ENCODE results near the gene HOXB7.

The HOXB7 gene

GRCh38 chr17:48611681-48612455, 1.1 kb upstream of the HOXB7 start:
- peaks cover 3% of the 10 kb centered on the region for H3K4me1 ChIP-seq (ENCODE audit: insufficient read depth, low read length)
- no peaks in the 10 kb centered on the region for H3K9me3 ChIP-seq (ENCODE audit: low read length)
- no peak overlapping the region for H3K9ac ChIP-seq (ENCODE audit: low read length)
- no peaks in the 10 kb centered on the region for H3K36me3 ChIP-seq (ENCODE audit: insufficient read depth, low read length)
- no peak overlapping the region for H3K4me3 ChIP-seq (ENCODE audit: low read depth in 1 of 2, low read length in 2 of 2)
- peaks cover 38 to 75% of the 10 kb centered on the region in 2 donors for H3K27me3 ChIP-seq (ENCODE audit: control insufficient read depth in 1 of 2, insufficient read depth in 2 of 2, low read length in 2 of 2)
- H3K27ac ChIP-seq (ENCODE audit: low read depth, low read length), result no peak overlapping the region

DNA sequence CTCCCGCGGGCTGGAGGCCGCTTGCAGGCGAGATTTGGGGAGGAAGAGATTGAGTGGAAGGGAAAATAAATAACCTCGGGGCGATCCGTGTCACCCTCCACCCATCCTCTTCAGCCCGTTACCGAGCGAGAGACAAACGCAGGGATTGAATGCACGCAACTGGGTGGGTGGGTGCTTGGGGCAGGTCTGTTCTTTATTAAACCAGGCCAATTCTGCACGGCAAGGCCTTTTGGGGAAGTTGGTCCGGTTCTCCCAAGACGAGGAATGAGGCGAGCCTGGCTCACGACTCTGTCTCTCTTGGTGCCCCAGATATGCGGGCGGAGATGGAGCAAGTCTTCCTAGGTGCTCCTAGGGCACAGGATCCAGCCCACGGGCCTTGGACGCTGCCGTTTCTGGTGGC, 396 bp upstream of the HOXB7 start:
- Histone ChIP-seq H3K4me1 (ENCODE audit: insufficient read depth, low read length) (peaks cover 3% of the 10 kb centered on the region), H3K4me3 (ENCODE audit: low read depth in 1 of 2, low read length in 2 of 2) (peak overlapping the region; percentile 51 to 74), H3K27me3 (ENCODE audit: control insufficient read depth in 1 of 2, insufficient read depth in 2 of 2, low read length in 2 of 2) (peaks cover 31 to 70% of the 10 kb centered on the region in 2 donors), H3K27ac (ENCODE audit: low read depth, low read length) (peak overlapping the region; percentile 57), H3K9me3 (ENCODE audit: low read length) (no peaks in the 10 kb centered on the region), H3K9ac (ENCODE audit: low read length) (peak overlapping the region; percentile 27), H3K36me3 (ENCODE audit: insufficient read depth, low read length) (no peaks in the 10 kb centered on the region)

DNA sequence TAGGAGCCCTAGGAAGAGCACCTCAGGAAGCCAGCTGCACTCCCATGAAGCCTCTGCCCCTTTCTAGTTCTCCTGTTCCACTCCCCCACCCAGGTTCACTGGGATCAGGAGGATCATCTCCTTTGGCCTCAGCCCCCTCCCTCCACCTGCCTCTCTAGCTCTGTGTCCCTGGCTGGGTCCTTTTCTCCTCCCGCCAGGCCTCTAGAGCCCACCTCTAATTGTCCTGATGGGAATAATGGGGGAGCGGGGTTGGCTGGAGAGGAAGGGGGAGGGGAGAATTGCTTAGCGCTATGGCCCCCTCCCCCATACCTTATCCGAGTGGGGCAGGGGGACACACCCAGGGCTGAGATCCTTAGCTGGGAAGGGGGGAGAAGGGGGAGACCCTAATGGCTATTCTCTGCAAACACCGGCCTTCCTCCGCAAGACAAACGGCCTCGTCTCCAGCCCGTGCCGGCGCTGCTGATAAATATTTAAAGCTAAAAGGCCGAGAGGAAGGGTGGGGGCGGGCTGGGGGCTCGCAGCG, 997 bp downstream of the HOXB7 start:
- peak overlapping the region; percentile 57 for H3K27ac ChIP-seq (ENCODE audit: low read depth, low read length)
- peak overlapping the region; percentile 74 to 80 for H3K4me3 ChIP-seq (ENCODE audit: low read depth in 1 of 2, low read length in 2 of 2)
- no peak overlapping the region for H3K9ac ChIP-seq (ENCODE audit: low read length)
- H3K9me3 ChIP-seq (ENCODE audit: low read length), result no peaks in the 10 kb centered on the region
- H3K36me3 ChIP-seq (ENCODE audit: insufficient read depth, low read length), result no peaks in the 10 kb centered on the region
- H3K4me1 ChIP-seq (ENCODE audit: insufficient read depth, low read length), result peaks cover 9% of the 10 kb centered on the region
- H3K27me3 ChIP-seq (ENCODE audit: control insufficient read depth in 1 of 2, insufficient read depth in 2 of 2, low read length in 2 of 2), result peaks cover 17 to 56% of the 10 kb centered on the region in 2 donors

DNA sequence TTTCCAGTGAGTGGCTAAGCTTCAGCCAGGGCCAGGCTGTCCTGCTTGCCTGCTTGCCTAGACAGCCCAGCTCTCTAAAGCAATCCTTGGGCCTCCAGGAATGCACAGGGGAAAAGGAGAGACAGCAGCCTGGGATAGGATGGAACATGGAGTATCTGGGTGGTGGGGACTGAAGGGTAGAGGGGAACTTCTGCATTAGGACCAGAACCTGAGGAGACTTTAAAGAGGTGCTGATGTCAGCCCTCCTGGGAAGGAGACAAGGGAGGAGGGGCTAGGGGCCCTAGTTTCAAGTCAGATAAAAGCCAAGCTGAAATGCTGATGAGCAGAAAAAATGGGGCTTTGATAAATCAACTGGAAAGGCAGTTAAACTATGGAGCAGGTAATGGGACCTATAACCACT, 1.8 kb downstream of the HOXB7 start:
- Histone ChIP-seq H3K9me3 (ENCODE audit: low read length) (no peaks in the 10 kb centered on the region), H3K27ac (ENCODE audit: low read depth, low read length) (no peak overlapping the region), H3K27me3 (ENCODE audit: control insufficient read depth in 1 of 2, insufficient read depth in 2 of 2, low read length in 2 of 2) (peaks cover 11 to 48% of the 10 kb centered on the region in 2 donors), H3K36me3 (ENCODE audit: insufficient read depth, low read length) (peaks cover 1% of the 10 kb centered on the region), H3K4me1 (ENCODE audit: insufficient read depth, low read length) (peaks cover 9% of the 10 kb centered on the region), H3K9ac (ENCODE audit: low read length) (no peak overlapping the region), H3K4me3 (ENCODE audit: low read depth in 1 of 2, low read length in 2 of 2) (no peak overlapping the region)

GRCh38 chr17:48608494-48608834, 2.4 kb downstream of the HOXB7 start:
- H3K36me3 ChIP-seq (ENCODE audit: insufficient read depth, low read length), result peaks cover 5% of the 10 kb centered on the region
- no peak overlapping the region for H3K4me3 ChIP-seq (ENCODE audit: low read depth in 1 of 2, low read length in 2 of 2)
- no peaks in the 10 kb centered on the region for H3K9me3 ChIP-seq (ENCODE audit: low read length)
- peaks cover 9% of the 10 kb centered on the region for H3K4me1 ChIP-seq (ENCODE audit: insufficient read depth, low read length)
- peaks cover 6 to 43% of the 10 kb centered on the region in 2 donors for H3K27me3 ChIP-seq (ENCODE audit: control insufficient read depth in 1 of 2, insufficient read depth in 2 of 2, low read length in 2 of 2)
- H3K27ac ChIP-seq (ENCODE audit: low read depth, low read length), result no peak overlapping the region
- H3K9ac ChIP-seq (ENCODE audit: low read length), result no peak overlapping the region

DNA sequence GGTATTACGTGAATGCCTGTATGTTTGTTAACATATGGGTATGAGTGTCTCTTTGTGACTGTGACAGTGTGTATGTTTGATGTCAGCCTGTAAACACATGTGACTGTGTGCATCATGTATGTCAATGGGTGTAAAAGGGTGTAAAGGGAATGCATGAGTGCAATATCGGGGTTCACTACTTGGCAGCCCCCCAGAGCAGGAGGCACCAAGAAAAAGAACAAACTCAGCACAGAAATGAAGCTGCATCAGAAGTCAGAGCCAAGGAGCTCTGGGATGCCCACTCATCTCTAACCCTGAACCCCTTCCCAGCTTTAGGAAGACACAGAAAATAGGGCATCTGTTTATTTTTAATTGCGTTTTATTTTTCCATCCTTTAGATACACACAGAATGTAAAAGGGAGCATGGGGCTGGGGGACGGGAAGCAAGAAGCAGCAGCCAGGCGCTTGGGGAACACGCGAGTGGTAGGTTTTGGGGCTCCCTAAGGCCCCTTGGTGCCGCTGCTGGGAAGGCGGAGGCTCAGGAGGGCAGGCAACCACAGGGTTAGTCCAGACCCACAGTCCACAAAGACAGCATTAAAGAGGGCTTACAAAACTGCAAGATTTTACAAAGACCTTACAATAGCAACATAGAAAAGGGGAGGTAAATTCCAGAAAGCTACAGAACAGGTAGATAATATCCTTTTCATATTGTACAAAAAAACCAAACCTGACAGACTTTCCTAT, 3.8 kb downstream of the HOXB7 start:
- no peaks in the 10 kb centered on the region for H3K9me3 ChIP-seq (ENCODE audit: low read length)
- no peak overlapping the region for H3K9ac ChIP-seq (ENCODE audit: low read length)
- peaks cover 0 to 31% of the 10 kb centered on the region in 2 donors for H3K27me3 ChIP-seq (ENCODE audit: control insufficient read depth in 1 of 2, insufficient read depth in 2 of 2, low read length in 2 of 2)
- H3K36me3 ChIP-seq (ENCODE audit: insufficient read depth, low read length), result peaks cover 5% of the 10 kb centered on the region
- no peak overlapping the region for H3K4me3 ChIP-seq (ENCODE audit: low read depth in 1 of 2, low read length in 2 of 2)
- H3K4me1 ChIP-seq (ENCODE audit: insufficient read depth, low read length), result peaks cover 20% of the 10 kb centered on the region
- no peak overlapping the region for H3K27ac ChIP-seq (ENCODE audit: low read depth, low read length)

DNA sequence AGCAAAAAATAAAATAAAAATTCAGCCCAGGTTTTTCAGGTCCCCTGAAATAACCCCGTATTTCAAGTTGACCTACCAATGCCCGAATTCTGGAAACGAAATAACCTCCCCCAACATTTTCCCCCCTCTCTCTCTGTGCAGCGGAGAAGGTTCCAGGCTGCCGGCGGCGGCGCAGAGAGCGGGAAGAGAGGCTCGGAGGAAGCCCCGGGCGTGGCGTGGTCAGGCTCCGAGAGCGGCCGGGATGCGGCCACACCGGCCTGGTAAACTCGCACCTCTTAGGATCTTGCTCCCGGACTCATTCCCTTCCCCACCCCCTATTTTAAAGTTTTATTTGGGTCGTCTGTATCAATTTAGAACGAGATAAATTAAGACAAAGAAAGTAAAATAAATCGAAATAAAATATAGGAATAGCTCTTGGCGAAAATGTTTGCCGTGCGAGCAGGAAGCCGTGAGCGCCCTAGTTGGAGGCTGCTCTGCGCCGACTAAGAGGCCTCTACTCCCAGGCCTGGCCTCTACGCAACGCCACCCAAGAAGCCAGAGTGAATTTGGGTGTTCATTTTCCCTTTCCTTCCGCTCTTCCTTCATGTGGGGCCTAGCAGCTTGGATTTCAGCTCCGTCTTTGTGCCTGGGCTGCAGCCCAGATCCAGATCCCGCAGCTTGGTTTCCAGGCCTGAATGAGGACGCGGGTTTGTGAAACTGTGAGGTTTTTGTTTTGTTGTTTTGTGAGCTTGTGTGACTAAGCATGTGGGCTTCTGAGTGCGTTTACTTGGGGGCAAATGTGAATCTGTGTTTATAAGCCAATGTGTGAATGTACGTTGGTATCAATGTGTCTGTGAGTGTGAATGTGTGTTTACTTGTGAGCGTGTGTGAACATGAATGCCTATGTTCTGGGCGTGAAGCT, 4.6 kb downstream of the HOXB7 start:
- H3K36me3 ChIP-seq (ENCODE audit: insufficient read depth, low read length), result peaks cover 5% of the 10 kb centered on the region
- H3K4me1 ChIP-seq (ENCODE audit: insufficient read depth, low read length), result peaks cover 27% of the 10 kb centered on the region
- H3K9ac ChIP-seq (ENCODE audit: low read length), result no peak overlapping the region
- no peak overlapping the region for H3K27ac ChIP-seq (ENCODE audit: low read depth, low read length)
- no peaks in the 10 kb centered on the region for H3K9me3 ChIP-seq (ENCODE audit: low read length)
- no peak overlapping the region for H3K4me3 ChIP-seq (ENCODE audit: low read depth in 1 of 2, low read length in 2 of 2)
- H3K27me3 ChIP-seq (ENCODE audit: control insufficient read depth in 1 of 2, insufficient read depth in 2 of 2, low read length in 2 of 2), result peaks cover 0 to 23% of the 10 kb centered on the region in 2 donors

GRCh38 chr17:48605409-48605919, 5.4 kb downstream of the HOXB7 start:
- Histone ChIP-seq H3K9ac (ENCODE audit: low read length) (peak overlapping the region; percentile 34), H3K4me1 (ENCODE audit: insufficient read depth, low read length) (peaks cover 35% of the 10 kb centered on the region), H3K27me3 (ENCODE audit: control insufficient read depth in 1 of 2, insufficient read depth in 2 of 2, low read length in 2 of 2) (peaks cover 0 to 16% of the 10 kb centered on the region in 2 donors), H3K9me3 (ENCODE audit: low read length) (no peaks in the 10 kb centered on the region), H3K36me3 (ENCODE audit: insufficient read depth, low read length) (peaks cover 5% of the 10 kb centered on the region), H3K27ac (ENCODE audit: low read depth, low read length) (peak overlapping the region; percentile 62), H3K4me3 (ENCODE audit: low read depth in 1 of 2, low read length in 2 of 2) (peak overlapping the region in 1 of 2 donors; percentile 69)

GRCh38 chr17:48604770-48605329, 6.0 kb downstream of the HOXB7 start, which contains the start of gene HOXB6:
TSS of gene HOXB6 (minus strand) at chr17:48604986. CDS start at chr17:48598150, 6,836 bp downstream.
- no peaks in the 10 kb centered on the region for H3K9me3 ChIP-seq (ENCODE audit: low read length)
- peaks cover 41% of the 10 kb centered on the region for H3K4me1 ChIP-seq (ENCODE audit: insufficient read depth, low read length)
- peak within 1 kb of the TSS; percentile 34 for H3K9ac ChIP-seq (ENCODE audit: low read length)
- peak within 1 kb of the TSS; percentile 72 for H3K27ac ChIP-seq (ENCODE audit: low read depth, low read length)
- peaks cover 5% of the 10 kb centered on the region for H3K36me3 ChIP-seq (ENCODE audit: insufficient read depth, low read length)
- peak within 1 kb of the TSS; percentile 15 to 69 for H3K4me3 ChIP-seq (ENCODE audit: low read depth in 1 of 2, low read length in 2 of 2)
- peaks cover 0 to 10% of the 10 kb centered on the region in 2 donors for H3K27me3 ChIP-seq (ENCODE audit: control insufficient read depth in 1 of 2, insufficient read depth in 2 of 2, low read length in 2 of 2)

- peaks cover 5% of the 10 kb centered on the region for H3K36me3 ChIP-seq (ENCODE audit: insufficient read depth, low read length)
- peak overlapping the region; percentile 34 for H3K9ac ChIP-seq (ENCODE audit: low read length)
- peaks cover under 1 to 7% of the 10 kb centered on the region in 2 donors for H3K27me3 ChIP-seq (ENCODE audit: control insufficient read depth in 1 of 2, insufficient read depth in 2 of 2, low read length in 2 of 2)
- H3K27ac ChIP-seq (ENCODE audit: low read depth, low read length), result peak overlapping the region; percentile 72
- peak overlapping the region; percentile 15 to 69 for H3K4me3 ChIP-seq (ENCODE audit: low read depth in 1 of 2, low read length in 2 of 2)
- H3K4me1 ChIP-seq (ENCODE audit: insufficient read depth, low read length), result peaks cover 45% of the 10 kb centered on the region
- H3K9me3 ChIP-seq (ENCODE audit: low read length), result no peaks in the 10 kb centered on the region
These were observed 6.7 kb downstream of the HOXB7 start for GRCh38 chr17:48603959-48604769.

All from muscle layer of colon (tissue), 2 donors.